ENCODE results near the gene UBAC2.
"Not testable (repeated sequence)": the region's sequence is repeated elsewhere in the genome, so short reads cannot be mapped to it uniquely, and the experiment has no call there.

DNA sequence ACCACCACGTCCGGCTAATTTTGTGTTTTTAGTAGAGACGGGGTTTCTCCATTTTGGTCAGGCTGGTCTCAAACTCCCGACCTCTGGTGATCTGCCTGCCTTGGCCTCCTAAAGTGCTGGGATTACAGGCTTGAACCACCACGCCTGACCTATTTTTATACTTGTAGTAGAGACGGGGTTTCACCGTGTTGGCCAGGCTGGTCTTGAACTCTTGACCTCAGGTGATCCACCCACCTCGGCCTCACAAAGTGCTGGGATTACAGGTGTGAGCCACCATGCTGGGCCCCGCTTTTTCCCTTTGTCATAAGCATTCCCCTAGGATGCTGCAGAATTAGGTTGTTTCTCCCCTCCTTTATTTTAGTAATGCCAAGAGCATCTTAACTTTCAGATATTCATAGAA is 10.0 kb downstream of the UBAC2 start:
- TF ChIP-seq, protein P1, sequence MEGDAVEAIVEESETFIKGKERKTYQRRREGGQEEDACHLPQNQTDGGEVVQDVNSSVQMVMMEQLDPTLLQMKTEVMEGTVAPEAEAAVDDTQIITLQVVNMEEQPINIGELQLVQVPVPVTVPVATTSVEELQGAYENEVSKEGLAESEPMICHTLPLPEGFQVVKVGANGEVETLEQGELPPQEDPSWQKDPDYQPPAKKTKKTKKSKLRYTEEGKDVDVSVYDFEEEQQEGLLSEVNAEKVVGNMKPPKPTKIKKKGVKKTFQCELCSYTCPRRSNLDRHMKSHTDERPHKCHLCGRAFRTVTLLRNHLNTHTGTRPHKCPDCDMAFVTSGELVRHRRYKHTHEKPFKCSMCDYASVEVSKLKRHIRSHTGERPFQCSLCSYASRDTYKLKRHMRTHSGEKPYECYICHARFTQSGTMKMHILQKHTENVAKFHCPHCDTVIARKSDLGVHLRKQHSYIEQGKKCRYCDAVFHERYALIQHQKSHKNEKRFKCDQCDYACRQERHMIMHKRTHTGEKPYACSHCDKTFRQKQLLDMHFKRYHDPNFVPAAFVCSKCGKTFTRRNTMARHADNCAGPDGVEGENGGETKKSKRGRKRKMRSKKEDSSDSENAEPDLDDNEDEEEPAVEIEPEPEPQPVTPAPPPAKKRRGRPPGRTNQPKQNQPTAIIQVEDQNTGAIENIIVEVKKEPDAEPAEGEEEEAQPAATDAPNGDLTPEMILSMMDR (conservative IDR thresholded peaks at IDR 0.05) = not testable (repeated sequence)
- not testable (repeated sequence) for TF ChIP-seq EZH2 (IDR thresholded peaks at IDR 0.05; ENCODE audit: low read depth)

Measured in PC-9 (cell line).